IPS-18c (cell line): Measurements from ENCODE around the gene STXBP4.

Experiments
- H3K4me3 ChIP-seq: 2 replicates; pipeline ENCODE4 v1.7.0; 2013; ENCODE audit warnings: low read depth, mild to moderate bottlenecking, low read length, moderate library complexity; ENCODE audit not compliant: insufficient read depth
- H3K9me3 ChIP-seq: one replicate; pipeline ENCODE4 v1.6.1; 2013; ENCODE audit warnings: mild to moderate bottlenecking, low read length, moderate library complexity; ENCODE audit not compliant: control insufficient read depth, insufficient read depth

Gene STXBP4

GRCh38 chr17:55212880-55213279, 244.3 kb downstream of the STXBP4 start:
- H3K4me3 ChIP-seq: no peak overlapping the region
- H3K9me3 ChIP-seq: no peaks in the 10 kb centered on the region

GRCh38 chr17:55215711-55216110, 247.1 kb downstream of the STXBP4 start:
- no peak overlapping the region for H3K4me3 ChIP-seq
- H3K9me3 ChIP-seq: no peaks in the 10 kb centered on the region

GRCh38 chr17:55216888-55217287, 248.3 kb downstream of the STXBP4 start:
- no peaks in the 10 kb centered on the region for H3K9me3 ChIP-seq

GRCh38 chr17:55219459-55219858, 250.9 kb downstream of the STXBP4 start:
- H3K9me3 ChIP-seq: no peaks in the 10 kb centered on the region

More at GRCh38 chr17:55216888-55217287, 248.3 kb downstream of the STXBP4 start:
- H3K4me3 ChIP-seq: no peak overlapping the region

GRCh38 chr17:55219934-55220333, 251.4 kb downstream of the STXBP4 start:
- H3K9me3 ChIP-seq: no peaks in the 10 kb centered on the region
- H3K4me3 ChIP-seq: no peak overlapping the region

More at GRCh38 chr17:55219459-55219858, 250.9 kb downstream of the STXBP4 start:
- no peak overlapping the region for H3K4me3 ChIP-seq
